RCC 7860 (cell line): Measurements from ENCODE around the gene MTFP1.
A peak's percentile ranks its signal among the peaks of the same experiment; 100 is the strongest.

Experiments
- DNase-seq: peaks from one replicate; pipeline ENCODE4 v3.0.0-alpha.2; 2015; ENCODE audit warnings: low spot score
- FAIRE-seq: peaks from 2 replicates; lab custom pipeline; 2012; peaks lifted over from hg19 to GRCh38; lab: Jason Lieb, UNC

The MTFP1 gene, protein sequence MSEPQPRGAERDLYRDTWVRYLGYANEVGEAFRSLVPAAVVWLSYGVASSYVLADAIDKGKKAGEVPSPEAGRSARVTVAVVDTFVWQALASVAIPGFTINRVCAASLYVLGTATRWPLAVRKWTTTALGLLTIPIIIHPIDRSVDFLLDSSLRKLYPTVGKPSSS

DNA sequence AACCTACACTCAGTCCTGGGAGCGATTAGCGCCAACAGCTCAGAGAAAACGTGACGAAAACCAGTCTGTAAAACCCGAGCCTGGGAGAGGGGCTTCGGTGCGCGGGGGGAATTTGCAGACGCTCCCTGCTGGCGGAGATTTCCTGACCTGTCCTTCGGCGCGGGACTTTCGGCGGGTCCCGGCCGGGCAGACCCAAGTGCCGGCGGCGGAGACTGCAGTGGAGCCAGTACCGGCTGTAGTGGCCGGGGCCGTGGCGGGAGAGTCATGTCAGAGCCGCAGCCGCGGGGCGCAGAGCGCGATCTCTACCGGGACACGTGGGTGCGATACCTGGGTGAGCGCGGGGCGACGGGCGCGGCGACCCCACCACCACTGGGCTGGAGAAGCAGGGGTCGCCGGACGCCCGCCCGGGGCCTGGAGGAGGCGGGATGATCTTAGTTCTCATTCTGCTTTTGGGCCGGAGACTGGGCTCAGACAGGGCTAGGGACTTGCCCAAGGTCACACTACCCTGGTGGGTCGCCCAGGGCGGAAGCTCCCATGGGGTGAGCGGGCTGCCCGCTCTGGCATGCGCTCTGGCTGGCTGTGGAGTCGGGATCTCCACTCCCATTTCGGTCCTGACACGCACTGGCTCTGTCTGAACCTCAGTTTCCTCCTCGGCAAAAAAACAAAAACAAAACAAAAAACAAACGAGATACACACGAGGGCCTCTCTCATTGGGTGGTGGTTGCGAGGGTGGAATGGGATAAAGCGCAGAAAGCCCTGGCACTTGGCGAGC, at the start of gene MTFP1:
MTFP1 (plus strand) TSS at position 153 of the 772 bp plus-strand sequence; CDS start at position 265, 112 bp downstream.
- DNase-seq, result peak; percentile 58
- FAIRE-seq, result no peak

DNA sequence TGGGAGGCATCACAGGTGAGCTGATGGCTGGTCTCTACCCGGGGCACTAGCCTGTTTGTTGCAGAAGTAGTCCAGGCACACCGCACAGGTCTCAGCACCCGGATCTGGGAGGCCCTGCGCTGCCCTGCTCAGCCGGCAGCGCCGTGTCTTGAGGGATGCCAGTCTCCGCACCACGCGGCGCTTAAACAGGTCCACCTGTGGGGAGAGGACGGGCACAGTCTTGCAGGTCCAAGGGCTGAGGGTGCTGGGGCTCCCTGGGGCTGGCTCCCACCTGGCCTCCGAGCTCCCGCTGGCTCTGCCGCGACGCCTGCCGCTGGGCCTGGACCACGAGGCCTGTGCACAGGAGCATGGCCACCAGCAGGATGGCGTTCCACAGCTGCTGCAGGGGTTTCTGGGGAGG, 45.6 kb upstream of the MTFP1 start:
- DNase-seq, result no peak
- FAIRE-seq, result no peak

DNA sequence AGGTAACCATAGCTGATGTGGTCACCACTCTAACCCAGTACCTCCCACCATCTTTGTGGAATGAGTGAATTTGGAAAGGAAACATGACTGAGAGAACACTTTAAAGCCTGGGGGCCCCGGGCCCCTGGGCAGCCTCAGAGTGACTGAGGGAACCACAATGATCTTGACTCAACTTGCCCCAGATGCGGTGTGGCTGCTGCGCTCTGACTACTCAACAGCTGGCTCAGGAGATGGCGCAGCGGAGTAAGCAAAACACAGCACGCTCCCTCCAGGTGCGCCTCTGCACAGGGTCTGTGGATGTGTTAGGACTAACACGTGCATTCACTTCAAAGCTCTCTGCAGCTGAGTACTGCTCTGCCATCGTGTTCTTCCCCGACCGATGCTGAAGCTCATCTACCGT, 44.3 kb upstream of the MTFP1 start:
- DNase-seq (no peak), FAIRE-seq (no peak)

DNA sequence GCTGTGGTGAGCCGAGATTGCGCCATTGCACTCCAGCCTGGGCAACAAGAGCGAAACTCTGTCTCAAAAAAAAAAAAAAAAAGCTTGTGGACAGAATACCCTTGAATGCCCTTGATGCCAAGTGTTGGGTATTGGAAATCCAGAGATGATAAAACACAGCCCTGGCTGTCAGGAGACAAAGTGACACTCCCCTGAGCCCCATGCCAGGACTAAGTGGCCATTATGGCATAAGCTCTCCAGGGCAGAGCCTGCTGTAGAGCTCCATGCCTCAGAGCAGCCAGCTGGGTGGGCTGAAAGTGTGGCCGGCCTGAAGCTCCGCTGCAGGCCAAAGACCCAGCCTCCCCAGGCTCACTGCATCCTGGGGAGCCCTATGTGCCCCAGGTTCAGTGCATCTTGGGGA, 43.2 kb upstream of the MTFP1 start:
- DNase-seq (no peak), FAIRE-seq (no peak)

DNA sequence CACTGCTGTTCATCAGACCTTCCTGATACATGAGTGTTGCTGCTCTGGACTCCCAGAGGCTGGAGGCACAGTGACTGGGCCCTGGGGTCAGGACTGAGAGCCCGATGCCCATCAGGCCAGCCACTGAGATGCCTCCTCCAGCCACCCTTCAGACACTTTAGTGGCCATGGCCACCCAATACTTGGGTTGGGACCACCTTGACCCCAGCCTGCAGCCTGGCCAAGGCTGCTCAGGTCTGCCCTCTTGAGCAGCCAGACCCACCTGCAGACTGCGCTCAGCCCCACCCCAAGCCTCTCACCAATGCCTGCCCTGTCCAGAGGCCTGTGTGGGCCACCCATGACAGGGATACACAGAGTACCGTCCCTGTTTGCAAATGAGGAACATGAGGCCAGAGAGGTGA, 42.5 kb upstream of the MTFP1 start:
- DNase-seq (no peak), FAIRE-seq (no peak)

DNA sequence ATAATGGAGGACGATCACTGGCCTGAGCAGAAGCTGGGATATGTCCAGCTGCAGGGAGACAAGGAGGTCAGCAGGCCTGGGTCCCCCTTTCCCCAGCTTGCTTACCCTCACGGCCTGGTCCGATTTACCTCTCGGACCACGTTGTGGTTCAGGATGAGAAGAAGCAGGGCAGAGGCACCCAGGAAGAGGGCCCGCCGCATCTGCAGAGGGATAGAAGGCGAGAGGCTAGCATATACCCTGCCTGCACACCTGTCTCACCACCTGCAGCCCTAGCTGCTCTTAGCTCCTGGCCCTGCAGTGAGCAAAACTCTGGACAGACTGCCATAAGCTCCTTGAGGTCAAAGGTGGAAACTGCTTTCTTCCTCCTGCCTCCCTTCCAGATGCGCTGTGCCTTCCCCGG, 39.6 kb upstream of the MTFP1 start:
- FAIRE-seq (no peak), DNase-seq (no peak)

DNA sequence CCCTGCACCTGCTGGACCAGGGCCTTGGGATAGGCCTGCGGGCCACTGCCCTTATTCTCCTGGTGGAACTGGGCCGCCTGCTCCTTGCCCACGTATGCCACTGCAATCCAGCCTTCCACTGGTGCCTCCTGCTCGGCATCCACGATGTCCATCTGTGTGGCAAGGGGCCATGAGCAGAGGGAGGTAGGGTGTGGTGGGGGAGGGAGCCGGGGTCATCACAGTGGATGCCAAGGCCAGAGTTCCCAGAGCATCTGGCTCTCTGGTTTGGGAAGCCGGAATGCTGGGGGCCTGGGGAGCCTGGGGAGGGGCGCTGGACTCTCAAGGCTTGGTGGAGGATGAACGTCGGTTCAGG, 39.0 kb upstream of the MTFP1 start:
- DNase-seq (no peak), FAIRE-seq (no peak)

DNA sequence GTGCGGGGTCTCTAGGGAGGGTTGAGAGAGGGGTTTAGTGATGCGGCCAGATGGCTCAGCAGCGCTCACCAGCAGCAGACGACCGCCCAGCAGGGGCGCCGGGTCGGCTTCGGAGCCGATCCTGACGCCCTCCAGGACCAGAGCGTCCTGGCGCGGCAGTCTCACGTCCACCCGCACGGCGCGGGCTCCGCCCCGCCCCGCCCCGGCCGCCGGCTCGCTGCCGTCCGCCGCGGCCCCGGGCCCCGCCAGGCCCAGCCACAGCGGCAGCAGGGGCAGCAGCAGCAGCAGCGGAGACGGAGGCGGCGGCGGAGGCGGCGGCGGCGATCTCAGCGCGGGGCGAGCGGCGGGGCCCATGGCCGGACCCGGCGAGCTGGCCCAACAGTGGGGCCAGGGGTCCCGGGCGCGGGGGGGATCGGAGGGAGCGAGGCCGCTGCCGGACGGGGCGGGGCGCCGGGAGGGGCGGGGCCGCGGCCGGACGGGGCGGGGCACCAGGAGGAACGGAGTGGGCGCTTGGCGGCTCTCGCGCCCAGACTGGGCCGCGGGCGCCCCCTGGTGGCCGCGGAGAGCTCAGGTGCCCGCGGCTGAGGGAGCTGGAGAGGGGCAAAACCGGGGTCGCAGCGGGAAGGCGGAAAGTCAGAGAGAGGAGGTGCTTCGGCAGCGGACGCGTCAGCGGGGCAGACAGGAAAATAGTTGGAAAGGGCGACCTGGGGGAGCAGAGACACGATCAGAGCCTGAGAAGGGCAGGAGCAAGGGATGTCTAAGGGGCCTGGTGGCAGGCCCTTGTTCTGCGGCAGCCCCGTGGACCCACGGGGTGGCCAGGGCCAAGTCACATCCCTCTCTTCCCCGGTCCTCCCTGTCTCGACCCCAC, 38.4 kb upstream of the MTFP1 start, which contains the start of gene RNF215:
RNF215 (minus strand) TSS at position 452 of the 868 bp plus-strand sequence; CDS start at position 354, 98 bp downstream.
- FAIRE-seq, result no peak
- DNase-seq, result peak; percentile 55

DNA sequence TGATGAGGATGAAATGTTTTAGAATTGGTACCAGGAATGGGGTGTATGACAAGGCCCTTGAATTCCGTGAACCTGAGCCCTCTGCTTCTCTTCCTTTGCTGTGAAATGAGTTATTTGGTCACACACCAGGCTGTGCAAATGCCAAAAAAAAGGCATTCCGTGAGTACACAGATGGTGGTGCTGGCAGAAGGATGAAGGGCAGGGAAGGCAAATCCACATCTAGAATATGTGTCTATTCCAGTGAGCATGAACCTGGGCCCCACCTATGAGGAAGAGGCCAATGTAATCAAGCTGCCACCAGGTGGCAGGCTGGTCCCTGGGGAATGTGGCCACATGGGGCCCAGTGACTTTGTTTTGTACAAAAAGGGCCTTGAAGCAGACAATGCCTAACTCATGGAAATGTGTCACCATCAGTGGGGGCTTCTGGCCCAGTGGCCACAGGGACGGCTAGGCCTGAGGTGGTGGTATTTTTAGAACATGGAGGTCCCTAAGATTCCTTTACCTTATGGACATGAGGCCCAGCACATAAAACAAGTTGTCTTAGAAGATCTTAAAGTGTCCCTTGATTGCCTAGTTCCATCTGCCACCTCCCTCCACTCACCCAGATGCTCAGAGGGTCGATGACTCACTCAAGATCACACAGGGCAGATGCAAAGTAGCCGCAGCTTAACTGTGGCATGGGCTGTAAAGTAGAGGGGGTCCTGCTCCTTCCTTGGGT, 34.4 kb upstream of the MTFP1 start:
- DNase-seq (peak; percentile 49), FAIRE-seq (peak; percentile 40)

DNA sequence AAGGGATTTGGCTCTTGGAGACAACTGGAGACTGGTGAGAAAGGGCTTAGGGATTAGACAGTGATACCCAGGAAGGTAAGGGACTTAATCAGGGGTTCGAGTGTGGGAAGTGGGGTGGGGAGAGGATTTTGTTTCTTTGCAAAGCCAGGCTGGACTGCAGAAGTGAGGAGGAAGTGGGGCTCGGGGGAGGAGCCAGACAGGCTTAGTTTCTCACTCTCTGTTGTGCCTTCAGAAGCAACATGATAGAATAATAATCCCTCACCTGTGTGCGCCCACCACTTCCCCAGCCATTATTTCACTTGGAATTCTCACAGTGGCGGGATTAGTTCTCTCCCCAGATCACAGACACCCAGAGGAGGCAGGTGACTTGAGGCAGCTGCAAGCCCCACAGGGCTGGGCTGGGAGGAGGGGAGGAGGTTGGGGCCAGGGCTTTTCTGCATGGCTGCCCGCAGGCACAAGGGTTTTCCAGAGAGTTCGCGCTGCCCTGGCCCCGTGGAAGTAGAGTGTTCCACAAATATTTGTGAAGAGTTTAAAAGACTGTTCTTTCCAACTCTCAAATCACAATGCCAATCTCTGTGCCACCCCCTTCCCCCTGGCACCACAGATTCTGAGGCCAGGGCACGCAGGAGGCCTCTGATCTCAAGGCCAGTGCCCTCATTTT, 32.8 kb upstream of the MTFP1 start:
- no peak for DNase-seq
- no peak for FAIRE-seq

DNA sequence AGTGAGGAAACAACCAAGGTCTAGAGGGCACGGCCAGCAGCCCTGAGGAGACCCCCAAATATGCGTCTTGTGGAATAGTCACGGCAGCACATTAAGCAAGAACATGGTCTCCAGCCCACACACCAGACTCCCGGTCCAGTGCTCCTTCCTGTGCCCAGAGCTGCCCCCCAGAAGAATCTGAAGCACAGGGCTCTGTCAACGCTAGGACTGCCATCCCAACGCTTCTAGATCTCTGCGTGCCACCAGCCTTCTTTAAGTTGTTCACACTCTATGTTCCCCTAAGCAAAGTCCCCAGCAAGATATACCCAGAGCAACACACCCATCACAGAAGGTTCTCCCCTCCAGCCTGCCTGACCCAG, 32.3 kb upstream of the MTFP1 start:
- FAIRE-seq (no peak), DNase-seq (no peak)

DNA sequence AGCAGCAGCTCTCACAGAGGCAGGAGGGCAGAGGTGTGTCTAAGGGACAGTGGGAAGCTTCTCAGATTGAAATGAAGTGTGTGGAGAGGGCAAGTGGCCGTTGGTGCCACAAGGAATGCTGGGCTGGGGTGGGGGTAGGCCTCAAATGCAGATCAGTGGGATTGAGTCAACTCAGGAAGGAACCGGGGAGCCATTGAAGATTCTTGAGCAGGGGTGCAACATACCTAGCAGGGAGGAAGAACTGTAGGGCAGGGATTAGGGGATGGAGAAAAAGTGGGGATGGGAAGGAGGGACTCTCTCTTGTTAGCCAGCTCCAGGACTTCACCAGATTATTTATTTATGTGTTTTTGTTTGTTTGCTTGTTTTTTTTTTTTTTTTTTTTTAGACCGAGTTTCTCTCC, 31.7 kb upstream of the MTFP1 start:
- FAIRE-seq (no peak), DNase-seq (no peak)

DNA sequence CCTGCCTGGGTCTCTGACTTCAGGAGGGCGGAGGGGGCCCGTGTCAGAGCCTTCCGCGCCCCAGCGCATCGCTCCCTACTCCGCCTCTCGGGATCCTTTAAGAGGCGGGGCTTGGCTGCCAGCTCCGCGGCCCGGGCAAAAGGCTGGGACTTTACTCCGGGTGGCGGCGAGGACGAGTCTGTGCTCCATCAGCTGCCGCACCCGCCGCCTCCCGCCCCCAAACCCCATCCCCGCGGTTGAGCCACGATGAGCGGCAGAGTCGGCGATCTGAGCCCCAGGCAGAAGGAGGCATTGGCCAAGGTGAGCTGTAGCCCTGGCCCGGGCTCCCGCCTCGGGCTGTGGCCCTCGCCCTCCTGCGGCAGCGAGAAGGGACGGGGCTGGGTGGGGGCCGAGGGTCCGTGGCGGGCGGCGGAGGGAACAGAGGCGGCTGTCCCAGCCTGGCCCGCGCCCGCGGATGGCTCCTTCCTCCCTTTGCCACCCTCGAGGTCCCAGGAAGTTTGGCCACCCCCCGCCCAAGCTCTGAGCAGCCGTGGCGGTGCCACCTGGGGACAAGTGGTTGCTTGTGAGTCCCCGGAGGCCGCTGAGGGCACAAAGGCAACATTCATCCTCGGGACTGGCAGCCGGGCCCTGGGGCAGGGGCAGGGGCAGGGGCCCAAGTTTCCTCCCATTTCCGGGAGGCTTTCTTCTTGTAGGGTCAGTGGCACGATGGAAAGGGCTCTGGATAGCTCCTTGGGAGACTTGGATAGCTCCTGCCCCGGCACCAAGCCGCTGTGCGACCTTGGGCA, 28.5 kb upstream of the MTFP1 start, which contains the start of gene SEC14L2:
SEC14L2 (plus strand) TSS at position 148 of the 785 bp plus-strand sequence; CDS start at position 247, 99 bp downstream.
- no peak for FAIRE-seq
- DNase-seq, result peak; percentile 36

DNA sequence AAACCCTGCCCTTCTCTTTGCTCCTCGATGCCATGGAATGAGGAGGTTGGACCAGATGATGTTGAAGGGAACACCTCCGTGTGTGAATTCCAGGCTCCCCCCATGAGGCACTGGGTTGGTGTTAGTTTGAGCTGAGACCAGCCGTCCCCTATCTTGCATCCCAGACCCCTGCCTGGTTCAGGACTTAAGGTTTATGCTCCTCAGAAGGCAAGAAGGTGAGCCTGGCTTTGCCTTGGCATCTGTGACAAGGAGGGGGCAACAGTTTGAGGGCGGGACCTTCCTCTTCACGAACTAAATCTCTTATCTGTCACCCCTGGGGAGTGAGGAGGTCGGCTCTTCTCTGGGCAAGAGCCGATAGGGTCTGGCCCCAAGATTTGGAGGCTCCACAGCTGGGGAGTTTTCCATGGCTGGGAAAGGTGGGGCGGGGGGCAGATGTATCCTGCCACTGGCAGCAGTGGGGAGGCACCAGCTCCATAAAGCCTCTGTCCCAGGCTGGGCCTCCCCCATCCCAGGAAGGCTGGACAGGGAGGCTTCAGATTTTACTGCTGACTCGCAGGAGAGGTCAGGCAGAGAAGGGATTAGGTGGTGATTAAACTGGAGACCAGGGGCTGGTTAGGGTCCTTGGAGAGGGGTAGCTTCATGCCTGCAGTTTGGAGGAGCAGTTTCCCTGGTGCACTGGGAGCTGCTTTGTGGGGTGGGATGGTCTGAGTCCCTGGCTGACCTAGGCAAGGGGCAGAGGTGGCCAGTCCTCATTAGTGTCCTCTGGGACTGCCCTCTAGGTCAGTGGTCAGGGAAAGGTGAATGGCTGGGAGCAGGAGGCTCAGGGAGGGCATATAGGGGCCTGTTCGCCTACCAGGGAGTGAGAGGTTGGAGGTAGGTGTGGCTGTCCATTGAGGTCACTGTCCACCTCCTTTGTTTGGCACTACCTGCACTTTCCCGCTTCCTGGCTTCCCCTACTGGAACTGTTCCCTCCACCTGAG, 27.6 kb upstream of the MTFP1 start:
- DNase-seq, result no peak

DNA sequence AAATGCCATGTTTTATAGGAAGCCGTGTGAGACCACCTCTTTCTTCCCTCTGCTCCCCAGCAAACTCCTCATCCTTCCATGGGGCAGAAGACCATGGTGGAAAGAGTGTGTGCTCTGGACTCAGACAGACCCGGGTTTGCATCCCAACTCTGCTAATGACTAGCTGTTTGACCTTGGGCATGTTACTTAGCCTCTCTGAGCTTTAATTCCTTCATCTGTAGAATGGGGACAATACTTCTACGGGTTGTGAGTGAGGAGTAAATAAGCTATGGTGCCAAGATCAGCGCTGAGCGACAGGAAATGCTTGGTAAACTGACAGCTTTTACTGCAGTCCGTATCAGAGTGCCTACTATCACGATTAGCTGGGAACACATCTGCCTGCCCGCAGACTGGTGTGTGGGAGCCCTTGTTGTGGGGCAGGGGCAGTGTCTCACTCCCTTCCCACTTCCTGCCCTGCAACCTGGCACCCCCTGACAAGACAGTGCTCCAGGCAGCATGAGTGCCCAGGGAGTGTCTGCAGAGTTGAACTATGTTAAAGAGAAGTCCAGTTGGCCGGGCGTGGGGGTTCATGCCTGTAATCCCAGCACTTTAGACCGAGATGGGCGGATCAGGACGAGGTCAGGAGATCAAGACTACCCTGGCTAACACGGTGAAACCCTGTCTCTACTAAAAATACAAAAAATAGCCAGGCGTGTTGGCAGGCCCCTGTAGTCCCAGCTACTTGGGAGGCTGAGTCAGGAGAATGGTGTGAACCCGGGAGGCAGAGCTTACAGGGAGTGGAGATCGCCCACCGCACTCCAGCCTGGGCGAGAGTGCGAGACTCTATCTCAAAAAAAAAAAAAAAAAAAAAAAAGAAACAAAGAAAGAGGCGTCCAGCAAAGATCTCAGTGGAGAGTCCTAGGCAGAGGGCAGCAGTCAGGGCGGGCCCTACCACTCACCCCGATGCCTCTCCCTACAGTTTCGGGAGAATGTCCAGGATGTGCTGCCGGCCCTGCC, 26.6 kb upstream of the MTFP1 start:
- no peak for FAIRE-seq
- no peak for DNase-seq

More for the DNA sequence above, 27.6 kb upstream of the MTFP1 start:
- FAIRE-seq, result no peak

DNA sequence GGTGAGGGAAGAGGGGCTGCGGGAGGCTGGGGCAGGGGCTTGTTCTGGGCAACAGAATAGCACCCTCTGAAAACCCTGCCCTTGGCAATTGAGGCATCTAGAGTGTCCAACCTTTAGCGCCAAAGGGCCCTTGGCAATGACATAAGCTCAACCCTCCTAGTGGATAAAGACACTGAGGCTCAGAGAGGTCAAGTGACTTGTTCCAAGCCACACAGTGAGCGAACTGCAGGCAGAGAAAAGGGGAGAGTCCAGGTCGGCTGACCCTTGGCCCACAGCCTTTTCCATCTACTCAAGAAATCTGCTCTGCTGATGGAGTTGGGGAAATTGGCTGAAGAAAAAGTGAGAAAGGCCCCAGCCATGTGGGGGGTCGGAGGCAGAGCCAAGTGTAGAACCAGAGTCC, 25.9 kb upstream of the MTFP1 start:
- FAIRE-seq (no peak), DNase-seq (no peak)

DNA sequence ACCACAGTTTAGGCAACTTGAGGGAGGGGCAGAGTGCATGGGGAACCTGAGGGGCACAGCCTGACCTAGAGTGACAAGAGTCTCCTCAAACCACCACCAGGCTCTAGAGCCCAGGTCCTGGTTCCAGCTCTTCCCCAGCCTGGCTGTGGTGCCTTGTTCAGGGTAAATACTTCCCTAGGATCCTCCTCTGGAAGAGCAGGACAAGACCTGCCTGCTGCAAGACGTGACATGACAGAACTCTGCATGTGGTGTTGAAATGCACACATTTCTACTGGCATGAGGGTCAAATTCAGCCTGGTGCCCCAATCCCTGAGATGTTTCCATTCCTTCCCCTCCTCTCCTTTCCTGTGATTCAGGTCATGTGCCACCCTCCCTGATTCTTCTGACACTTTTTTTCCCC, 25.4 kb upstream of the MTFP1 start:
- FAIRE-seq (no peak), DNase-seq (no peak)
